GM06990 (cell line): ENCODE data around the gene TMPRSS6.
A peak's percentile ranks its signal among the peaks of the same experiment; 100 is the strongest.

Experiments
- DNase-seq: peaks from one replicate; pipeline ENCODE4 v3.0.0-alpha.2; 2011; ENCODE audit not compliant: insufficient read length; ENCODE audit errors: extremely low read depth
- H3K27me3 ChIP-seq: replicated peaks from 2 replicates; pipeline ENCODE4 v1.6.0; 2011; ENCODE audit warnings: low read length; ENCODE audit not compliant: control insufficient read depth, insufficient read depth
- H3K36me3 ChIP-seq: 2 replicates; pipeline ENCODE4 v1.5.1; 2011; ENCODE audit warnings: low read length; ENCODE audit not compliant: control insufficient read depth, insufficient read depth
- H3K4me3 ChIP-seq: replicated peaks from 2 replicates; pipeline ENCODE4 v1.5.1; 2011; ENCODE audit warnings: low read depth, mild to moderate bottlenecking, control low read depth, low read length
- CTCF ChIP-seq: IDR thresholded peaks from 2 replicates; pipeline ENCODE4 v1.5.1; 2011; ENCODE audit warnings: low read length, control low read depth, mild to moderate bottlenecking, inconsistent platforms; ENCODE audit not compliant: insufficient read depth, poor library complexity, severe bottlenecking

TMPRSS6 gene

GRCh38 chr22:37032134-37032534 lies 77.4 kb downstream of the TMPRSS6 start:
- H3K4me3 ChIP-seq = no peak overlapping the region
- no peak for TF ChIP-seq CTCF
- no peaks in the 10 kb centered on the region; the same call in 1 of the 2 replicates for H3K36me3 ChIP-seq
- DNase-seq = no peak
- H3K27me3 ChIP-seq = no peaks in the 10 kb centered on the region

GRCh38 chr22:37030560-37031281 lies 78.8 kb downstream of the TMPRSS6 start:
- Histone ChIP-seq H3K27me3 (no peaks in the 10 kb centered on the region), H3K36me3 (no peaks in the 10 kb centered on the region; the same call in none of the 2 replicates), H3K4me3 (no peak overlapping the region)
- TF ChIP-seq CTCF = peak; percentile 25
- DNase-seq = no peak

- Histone ChIP-seq H3K36me3 (no peaks in the 10 kb centered on the region; the same call in none of the 2 replicates), H3K27me3 (no peaks in the 10 kb centered on the region), H3K4me3 (no peak overlapping the region)
- TF ChIP-seq CTCF = no peak
- DNase-seq = no peak
These were observed 80.5 kb downstream of the TMPRSS6 start for GRCh38 chr22:37028692-37029674.

- no peak for TF ChIP-seq CTCF
- DNase-seq = no peak
These were observed 82.0 kb downstream of the TMPRSS6 start for GRCh38 chr22:37027556-37027955.

GRCh38 chr22:37026325-37026724 lies 83.2 kb downstream of the TMPRSS6 start:
- H3K4me3 ChIP-seq = no peak overlapping the region
- DNase-seq = no peak
- no peaks in the 10 kb centered on the region; the same call in none of the 2 replicates for H3K36me3 ChIP-seq
- TF ChIP-seq CTCF = no peak
- no peaks in the 10 kb centered on the region for H3K27me3 ChIP-seq

More at GRCh38 chr22:37027556-37027955, 82.0 kb downstream of the TMPRSS6 start:
- H3K27me3 ChIP-seq = no peaks in the 10 kb centered on the region
- H3K36me3 ChIP-seq = no peaks in the 10 kb centered on the region; the same call in none of the 2 replicates
- H3K4me3 ChIP-seq = no peak overlapping the region
